Activated CD4-positive, alpha-beta T cell treated with anti-CD3 and anti-CD28 coated beads for 24 hours (primary cell): ENCODE data around the gene ZNF473.

ENCODE experiments used
- DNase-seq, 2 donors: peaks; one replicate each; pipeline ENCODE4 v3.0.0-alpha.2; 2020; ENCODE audit warnings: low read depth in 2 of 2

ZNF473 gene

GRCh38 chr19:50003254-50003788, 22.5 kb upstream of the ZNF473 start:
- no peak for DNase-seq

GRCh38 chr19:50003810-50004419, 21.9 kb upstream of the ZNF473 start:
- no peak for DNase-seq

GRCh38 chr19:50005428-50005827, 20.4 kb upstream of the ZNF473 start:
- no peak for DNase-seq

- DNase-seq, result no peak
Observed at GRCh38 chr19:50007170-50007569, 18.6 kb upstream of the ZNF473 start.

- DNase-seq, result no peak
Observed at GRCh38 chr19:50007947-50008346, 17.9 kb upstream of the ZNF473 start.

- no peak for DNase-seq
Observed at GRCh38 chr19:50008532-50008931, 17.3 kb upstream of the ZNF473 start.

GRCh38 chr19:50016225-50016807, 9.5 kb upstream of the ZNF473 start:
- DNase-seq, result no peak

GRCh38 chr19:50020481-50020880, 5.3 kb upstream of the ZNF473 start:
- no peak for DNase-seq

- DNase-seq, result no peak
Observed at GRCh38 chr19:50022823-50023222, 3.0 kb upstream of the ZNF473 start.

- DNase-seq, result no peak
Observed at GRCh38 chr19:50024719-50025021, 1.1 kb upstream of the ZNF473 start.

GRCh38 chr19:50025022-50025793, 597 bp upstream of the ZNF473 start, which contains the start of gene VRK3:
Gene VRK3 (minus strand): TSS chr19:50025372. CDS start chr19:50016162, 9,210 bp downstream.
- DNase-seq, result peak; percentile 91 to 95

GRCh38 chr19:50026550-50026906, 723 bp downstream of the ZNF473 start:
- DNase-seq, result no peak

- no peak for DNase-seq
Observed at GRCh38 chr19:50030225-50030624, 4.4 kb downstream of the ZNF473 start.

GRCh38 chr19:50030937-50031336, 5.1 kb downstream of the ZNF473 start:
- no peak for DNase-seq

- no peak for DNase-seq
Observed at GRCh38 chr19:50036908-50037307, 11.1 kb downstream of the ZNF473 start.

- DNase-seq, result no peak
Observed at GRCh38 chr19:50039968-50040367, 14.2 kb downstream of the ZNF473 start.

GRCh38 chr19:50040967-50041366, 15.2 kb downstream of the ZNF473 start:
- DNase-seq, result no peak

GRCh38 chr19:50042363-50043024, 16.7 kb downstream of the ZNF473 start:
- DNase-seq, result no peak

GRCh38 chr19:50043967-50044366, 18.2 kb downstream of the ZNF473 start:
- DNase-seq, result no peak

- DNase-seq, result no peak
Observed at GRCh38 chr19:50044922-50045321, 19.1 kb downstream of the ZNF473 start.

- DNase-seq, result peak; percentile 38 to 50
Observed at GRCh38 chr19:50046649-50047503, 21.1 kb downstream of the ZNF473 start.

- no peak for DNase-seq
Observed at GRCh38 chr19:50047671-50048070, 21.9 kb downstream of the ZNF473 start.
